NCI-H2029 (cell line): ENCODE results near the gene NRSN2.

Source experiments
- DNase-seq: peaks from one replicate; lab custom pipeline; 2025; lab: John Stamatoyannopoulos, UW

NRSN2 gene, protein sequence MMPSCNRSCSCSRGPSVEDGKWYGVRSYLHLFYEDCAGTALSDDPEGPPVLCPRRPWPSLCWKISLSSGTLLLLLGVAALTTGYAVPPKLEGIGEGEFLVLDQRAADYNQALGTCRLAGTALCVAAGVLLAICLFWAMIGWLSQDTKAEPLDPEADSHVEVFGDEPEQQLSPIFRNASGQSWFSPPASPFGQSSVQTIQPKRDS

GRCh38 chr20:346640-347316 lies at the start of gene NRSN2:
Gene NRSN2 (plus strand): TSS chr20:347111. CDS start chr20:349644, 2,533 bp downstream.
- DNase-seq, result peak; percentile 52

GRCh38 chr20:297925-298775 lies 48.8 kb upstream of the NRSN2 start:
- peak; percentile 75 for DNase-seq

- no peak for DNase-seq
Measured at GRCh38 chr20:298776-299391, 48.0 kb upstream of the NRSN2 start.

- DNase-seq, result no peak
Measured at GRCh38 chr20:300345-300990, 46.4 kb upstream of the NRSN2 start.

- DNase-seq, result no peak
Measured at GRCh38 chr20:301886-302848, 44.7 kb upstream of the NRSN2 start.

- no peak for DNase-seq
Measured at GRCh38 chr20:305745-306144, 41.2 kb upstream of the NRSN2 start.

DNA sequence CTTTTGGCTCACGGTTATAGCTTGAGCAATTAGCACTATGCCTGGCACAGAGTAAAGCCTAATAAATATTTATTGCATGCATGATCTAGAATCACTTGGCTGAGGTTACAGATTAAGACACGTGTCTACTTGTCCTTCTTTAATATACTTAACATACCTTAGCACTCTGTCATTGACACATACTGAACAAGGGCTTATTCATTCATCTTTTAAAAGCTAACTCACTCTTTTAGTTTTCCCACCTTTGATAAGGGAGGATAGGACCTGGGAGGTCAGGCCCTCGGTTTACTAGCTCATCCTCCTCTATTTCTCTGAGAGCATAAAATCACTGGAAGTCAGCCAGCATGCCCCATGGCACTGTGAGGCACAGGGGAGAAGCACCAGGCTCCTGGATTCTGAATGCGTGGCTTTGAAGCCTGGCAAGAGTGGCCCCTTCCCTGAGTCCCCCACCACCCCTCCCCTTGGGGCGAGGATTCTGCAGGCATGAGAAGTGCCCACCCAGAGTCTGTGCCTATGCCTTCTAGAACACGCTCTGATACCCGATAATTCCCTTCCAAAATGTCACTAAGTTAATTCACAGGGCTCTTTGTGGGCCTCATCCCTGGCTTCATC lies 38.4 kb upstream of the NRSN2 start:
- no peak for DNase-seq

DNA sequence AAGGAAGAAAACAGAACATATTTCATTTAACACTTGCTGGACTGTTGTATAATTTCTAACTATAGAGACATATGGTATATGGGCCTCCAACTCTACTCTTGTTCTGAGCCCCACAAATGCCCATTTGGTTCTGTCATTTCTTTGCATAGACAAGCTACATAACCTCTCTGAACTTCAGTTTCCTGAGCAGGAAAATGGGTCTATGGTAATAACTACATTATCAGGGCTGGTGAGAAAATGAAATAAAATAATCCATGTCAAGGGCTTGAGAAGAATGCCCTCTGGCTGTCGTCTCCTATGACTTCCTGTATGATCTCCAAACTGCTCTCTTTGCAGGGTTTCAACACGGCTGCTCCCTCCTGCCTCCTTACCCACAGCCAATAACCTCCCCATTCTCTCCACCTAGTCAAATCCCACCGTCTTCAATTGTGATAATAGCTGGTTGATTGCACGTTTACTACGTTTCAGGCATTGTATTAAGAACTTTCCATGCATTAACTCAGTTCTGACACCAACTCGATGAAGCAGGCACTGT lies 37.5 kb upstream of the NRSN2 start:
- DNase-seq, result no peak

GRCh38 chr20:309841-310644 lies 36.9 kb upstream of the NRSN2 start:
- DNase-seq, result peak; percentile 98

- DNase-seq, result no peak
Measured at GRCh38 chr20:310645-311044, 36.3 kb upstream of the NRSN2 start.

- no peak for DNase-seq
Measured at GRCh38 chr20:311609-312008, 35.3 kb upstream of the NRSN2 start.

DNA sequence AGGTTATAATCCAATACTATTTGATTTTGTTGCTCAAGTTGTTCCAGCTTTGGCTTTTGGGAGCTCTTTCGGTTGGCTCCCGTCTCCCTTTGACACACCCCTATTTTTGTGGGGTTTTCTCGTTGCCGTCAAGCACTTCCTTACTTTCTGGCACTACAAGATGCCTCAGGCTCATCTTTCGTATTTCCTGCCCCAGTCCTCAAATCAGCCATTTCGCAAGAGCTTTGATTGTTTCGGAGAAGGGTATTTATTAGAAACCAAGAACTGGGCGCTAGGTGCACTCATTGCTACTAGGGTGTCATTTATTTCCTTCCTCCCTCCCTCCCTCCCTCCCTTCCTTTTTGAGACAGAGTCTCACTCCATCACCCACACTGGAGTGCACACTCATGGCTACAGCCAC lies 34.8 kb upstream of the NRSN2 start:
- no peak for DNase-seq

DNA sequence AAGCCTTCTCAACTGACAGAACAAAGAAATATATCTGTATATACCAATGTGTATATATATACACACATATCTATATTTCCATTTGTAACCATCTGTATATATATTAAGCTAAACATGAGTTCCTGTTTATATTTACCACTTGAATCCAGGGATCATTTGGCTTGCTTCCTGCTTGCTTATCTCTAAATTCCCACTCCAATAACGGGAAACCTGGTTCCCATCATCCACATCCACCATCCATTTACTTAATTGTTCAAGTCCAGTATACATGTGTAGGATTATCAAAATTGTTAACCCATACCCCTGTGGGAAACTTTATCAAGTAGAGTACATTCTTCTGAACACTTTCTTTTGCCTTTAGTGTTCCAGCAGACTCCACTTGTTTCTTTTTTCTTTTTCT lies 34.0 kb upstream of the NRSN2 start:
- no peak for DNase-seq

- no peak for DNase-seq
Measured at GRCh38 chr20:313402-313801, 33.5 kb upstream of the NRSN2 start.

DNA sequence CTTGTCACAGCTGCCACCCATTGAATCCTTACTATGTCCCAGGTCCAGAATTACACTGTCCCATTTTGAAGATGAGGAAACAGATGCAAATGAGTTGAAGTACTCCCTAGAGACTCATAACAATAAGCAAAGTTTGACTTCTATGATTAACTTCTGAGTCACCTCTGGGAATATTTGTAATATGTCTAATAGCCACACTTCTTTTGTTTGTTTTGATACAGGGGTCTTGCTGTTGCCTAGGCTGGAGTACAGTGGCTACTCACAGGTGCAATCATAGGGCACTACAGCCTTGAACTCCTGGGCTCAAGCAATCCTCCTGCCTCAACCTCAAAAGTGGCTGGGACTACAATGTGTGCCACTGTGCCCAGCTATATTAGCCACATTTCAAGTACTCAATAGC lies 33.0 kb upstream of the NRSN2 start:
- DNase-seq, result no peak

GRCh38 chr20:316316-317068 lies 30.4 kb upstream of the NRSN2 start:
- DNase-seq, result no peak

DNA sequence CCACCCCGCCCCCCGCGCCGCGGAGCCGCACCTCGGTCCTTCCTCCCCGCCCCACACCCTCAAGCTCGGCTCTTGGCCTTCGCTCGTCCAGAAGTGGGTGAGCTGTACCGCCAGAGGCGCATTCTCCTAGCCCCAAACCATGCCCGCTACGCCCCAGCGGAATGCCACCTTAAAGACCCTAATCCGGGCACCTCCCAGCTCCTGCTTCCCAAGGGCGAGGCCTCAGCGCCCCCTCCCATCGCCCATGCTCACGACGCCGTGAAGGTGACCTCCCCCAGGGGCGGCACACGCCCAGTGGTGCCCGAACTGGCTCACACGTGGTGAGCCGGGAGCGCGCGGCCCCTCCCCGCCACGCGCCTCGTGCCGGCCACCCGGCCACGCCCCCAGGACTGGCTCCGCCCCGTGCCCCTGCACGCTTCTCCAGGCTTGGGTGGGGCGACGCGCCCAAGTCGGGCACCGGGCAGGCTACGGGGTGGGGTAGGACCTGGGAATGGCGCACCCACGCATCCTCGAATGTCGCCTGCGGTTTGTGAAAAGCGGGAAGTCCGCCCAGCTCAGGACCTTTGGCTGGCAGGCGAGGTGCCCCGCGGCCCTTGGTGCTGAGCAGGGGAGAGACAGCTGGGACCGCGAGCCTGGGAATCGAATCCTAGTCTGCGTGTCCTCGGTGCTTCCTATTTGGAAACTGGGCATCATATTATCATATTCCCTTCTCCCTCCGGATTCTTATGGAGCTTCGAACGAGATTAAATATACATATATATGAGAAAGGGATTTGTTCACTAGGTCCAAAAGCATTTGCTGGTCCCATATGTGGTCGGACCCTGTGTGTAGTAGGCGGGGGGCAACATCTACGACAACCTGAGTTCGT lies 22.5 kb upstream of the NRSN2 start:
- DNase-seq, result peak; percentile 84
